Daoy (cell line): Measurements from ENCODE around the gene GRIA1. TPM values are rescaled to one million over a fixed set of nuclear protein-coding genes. Genes with fewer than 3 reads are reported as not detected.
"Not testable (repeated sequence)": the region's sequence is repeated elsewhere in the genome, so short reads cannot be mapped to it uniquely, and the experiment has no call there.

Experiments used
- DNase-seq: peaks from one replicate; pipeline ENCODE4 v3.0.0-alpha.2; 2015; ENCODE audit warnings: low read depth
- total RNA-seq: library from RNA; depleted of rRNA; stranded (reverse); fragments of >200 nt; shearing (Covaris generic); gene quantifications from 2 replicates; pipeline ENCODE4 v1.2.3, GENCODE V29; 2014

Gene GRIA1
- total RNA-seq, 1 experiment from 2014 or later: not detected

- DNase-seq: no peak
Measured at GRCh38 chr5:153719324-153719723, 228.9 kb downstream of the GRIA1 start.

- not testable (repeated sequence) for DNase-seq
Measured at GRCh38 chr5:153723022-153723610, 232.6 kb downstream of the GRIA1 start.

DNA sequence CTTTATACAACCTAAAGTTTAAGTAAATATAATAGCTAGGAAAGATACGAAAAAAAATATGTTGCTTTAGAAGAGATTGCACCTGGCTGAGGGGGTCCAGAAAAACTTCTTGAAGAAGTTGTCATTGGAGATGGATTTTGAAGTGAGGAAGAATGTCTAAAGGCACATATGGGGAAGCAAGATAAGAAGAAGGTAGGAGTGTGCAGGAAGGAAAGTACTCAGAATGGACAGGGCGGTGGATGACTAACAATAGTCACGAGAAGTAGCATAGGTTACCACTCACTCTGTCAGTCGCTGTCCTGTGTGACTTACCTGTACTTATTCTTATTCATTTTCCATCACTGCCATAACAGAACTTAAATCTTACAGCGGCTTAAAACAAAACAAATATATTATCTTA is 251.6 kb downstream of the GRIA1 start:
- DNase-seq: no peak

- DNase-seq: no peak
Measured at GRCh38 chr5:153744751-153745150, 254.3 kb downstream of the GRIA1 start.

- DNase-seq: no peak
Measured at GRCh38 chr5:153745778-153746395, 255.4 kb downstream of the GRIA1 start.

DNA sequence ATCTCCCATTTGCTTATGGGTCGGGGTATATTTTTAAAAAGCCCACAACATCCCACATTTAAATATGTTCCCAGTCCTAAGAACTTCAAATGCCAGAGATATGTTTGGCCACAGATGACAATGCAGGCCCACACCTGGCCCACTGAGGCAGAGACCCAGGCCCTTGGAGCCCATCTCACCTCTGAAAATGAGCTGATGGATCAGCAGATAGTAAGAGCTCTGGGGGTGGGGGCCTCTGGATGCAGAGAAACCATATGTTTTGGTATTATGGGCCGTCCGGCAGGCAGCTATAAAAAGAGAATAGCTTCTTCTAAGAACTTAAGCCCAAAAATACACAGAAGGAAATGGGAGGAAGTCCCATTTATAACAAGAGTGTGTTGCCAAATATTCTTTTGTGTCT is 256.0 kb downstream of the GRIA1 start:
- no peak for DNase-seq

- DNase-seq: no peak
Measured at GRCh38 chr5:153748823-153749222, 258.4 kb downstream of the GRIA1 start.

DNA sequence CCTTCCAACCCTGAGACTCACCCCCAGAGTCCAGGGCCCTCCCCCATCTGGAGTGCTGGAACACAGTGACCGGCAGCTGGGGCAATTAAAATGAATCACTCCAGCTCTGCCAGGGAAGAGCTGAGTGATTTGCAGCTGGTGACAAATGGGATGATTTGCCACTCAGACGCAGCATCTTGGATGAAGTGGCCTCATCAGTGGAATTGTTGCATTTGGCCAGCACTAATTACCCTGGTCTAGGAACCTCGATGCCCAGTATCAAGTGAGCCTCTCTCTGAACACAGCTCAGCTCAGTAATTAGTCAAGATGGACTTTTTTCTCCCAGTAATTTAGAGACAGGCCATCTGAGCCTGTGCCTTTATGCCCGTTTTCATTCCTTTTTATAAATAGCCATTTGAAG is 259.5 kb downstream of the GRIA1 start:
- no peak for DNase-seq

DNA sequence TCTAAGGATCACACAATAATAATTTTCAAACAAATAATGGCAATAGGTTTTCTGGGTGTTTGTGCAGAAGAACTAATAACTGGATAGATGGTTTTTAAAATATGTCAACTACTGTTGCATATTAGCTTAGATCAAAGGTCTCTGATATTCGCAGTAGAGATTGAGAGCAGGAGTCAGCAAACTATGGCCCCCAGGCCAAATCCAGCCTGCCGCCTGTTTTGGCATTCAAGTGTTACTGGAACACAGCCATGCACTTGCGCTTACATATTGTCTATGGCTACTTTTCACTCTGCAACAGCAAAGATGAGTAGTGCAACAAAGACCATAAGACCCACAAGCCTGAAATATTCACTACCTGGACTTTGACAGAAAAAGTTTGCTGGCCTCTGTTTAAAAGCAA is 260.8 kb downstream of the GRIA1 start:
- DNase-seq: no peak

GRCh38 chr5:153752890-153753289 is 262.4 kb downstream of the GRIA1 start:
- no peak for DNase-seq

DNA sequence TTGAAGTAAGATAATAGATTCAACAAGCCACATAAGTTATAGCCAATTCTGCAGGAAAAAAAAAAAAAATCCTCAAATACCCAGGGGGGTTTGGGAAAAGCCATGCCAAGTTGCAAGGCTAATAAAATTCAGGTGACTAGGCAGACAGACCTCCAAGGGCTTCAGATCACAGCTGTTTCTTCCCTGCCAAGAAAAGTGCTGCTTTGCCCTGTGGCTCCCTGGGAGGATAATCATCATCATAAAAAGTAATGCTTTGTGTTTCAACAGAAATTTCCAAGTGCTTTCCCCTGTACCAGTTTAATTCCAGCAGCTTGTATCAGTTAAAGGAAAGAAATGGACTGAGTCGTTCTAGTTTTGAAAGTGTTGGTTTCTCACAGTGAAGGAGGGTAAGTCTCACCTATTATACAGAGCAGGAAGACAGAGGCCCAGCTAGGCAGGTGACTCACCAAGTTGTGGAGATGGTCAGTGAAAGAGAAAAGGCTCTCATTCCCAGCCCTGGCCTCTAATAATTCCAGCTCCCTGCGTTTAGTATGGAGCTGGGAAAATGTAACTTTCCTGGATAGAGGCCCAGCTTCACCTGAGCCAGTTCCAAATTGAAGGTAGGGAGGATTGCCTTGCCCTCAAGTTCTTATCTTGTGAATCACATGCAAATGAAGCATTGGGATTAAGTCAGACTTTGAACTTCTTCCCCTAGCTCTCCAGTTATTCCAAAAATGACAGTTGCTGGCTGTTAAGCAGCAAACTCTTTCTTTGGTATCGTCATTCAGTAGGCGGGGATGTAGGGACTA is 263.4 kb downstream of the GRIA1 start:
- no peak for DNase-seq

DNA sequence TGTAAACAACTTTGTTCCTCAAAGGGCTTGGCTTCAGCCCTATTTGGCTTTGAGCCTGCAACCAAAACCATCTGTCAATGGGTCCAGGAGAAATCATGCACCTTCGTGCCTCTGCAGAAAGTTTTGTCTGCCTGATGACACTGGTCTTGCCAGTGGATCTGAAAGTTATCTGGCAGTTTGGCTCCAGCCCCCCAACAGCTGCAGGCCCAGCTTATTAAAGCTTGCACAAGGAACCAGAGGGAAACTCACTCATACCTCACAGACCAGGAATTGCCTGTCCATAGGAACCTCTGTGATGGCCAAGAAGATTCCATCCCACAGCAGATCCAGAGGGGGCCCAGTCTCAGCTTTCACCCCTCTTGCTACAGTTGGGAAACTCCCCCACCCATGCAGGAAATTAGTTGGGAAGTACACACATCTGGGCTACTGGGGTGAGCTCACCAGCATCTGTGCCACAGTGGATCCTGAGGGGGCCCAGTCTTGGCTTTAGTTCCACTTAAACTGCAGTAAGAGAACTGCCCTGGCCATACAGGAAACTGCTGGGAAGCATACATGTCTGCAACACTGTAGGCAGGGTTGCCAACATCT is 265.5 kb downstream of the GRIA1 start:
- no peak for DNase-seq

GRCh38 chr5:153756540-153756939 is 266.1 kb downstream of the GRIA1 start:
- no peak for DNase-seq

GRCh38 chr5:153765987-153766386 is 275.5 kb downstream of the GRIA1 start:
- no peak for DNase-seq

GRCh38 chr5:153767221-153768188 is 277.0 kb downstream of the GRIA1 start:
- DNase-seq: no peak

- DNase-seq: no peak
Measured at GRCh38 chr5:153770066-153770465, 279.6 kb downstream of the GRIA1 start.

DNA sequence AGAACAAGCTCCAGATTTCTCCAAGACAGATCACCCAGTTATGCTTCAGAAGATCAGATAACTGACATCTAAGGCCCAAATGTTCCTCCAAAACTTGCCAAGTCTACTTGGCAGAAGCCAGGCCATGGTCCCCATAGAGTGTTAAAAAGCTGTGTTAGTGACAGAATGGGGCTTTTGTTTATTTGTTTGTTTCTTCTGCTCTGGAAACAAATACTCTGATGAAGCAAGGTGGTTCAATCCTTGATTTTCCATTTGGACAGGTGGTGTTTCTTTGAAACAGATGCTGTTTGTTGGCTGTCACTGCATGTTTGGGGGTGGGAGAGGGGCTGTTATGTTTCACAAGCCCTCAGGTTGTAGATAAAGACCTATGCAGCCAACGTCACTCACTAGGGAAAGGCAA is 284.2 kb downstream of the GRIA1 start:
- no peak for DNase-seq

DNA sequence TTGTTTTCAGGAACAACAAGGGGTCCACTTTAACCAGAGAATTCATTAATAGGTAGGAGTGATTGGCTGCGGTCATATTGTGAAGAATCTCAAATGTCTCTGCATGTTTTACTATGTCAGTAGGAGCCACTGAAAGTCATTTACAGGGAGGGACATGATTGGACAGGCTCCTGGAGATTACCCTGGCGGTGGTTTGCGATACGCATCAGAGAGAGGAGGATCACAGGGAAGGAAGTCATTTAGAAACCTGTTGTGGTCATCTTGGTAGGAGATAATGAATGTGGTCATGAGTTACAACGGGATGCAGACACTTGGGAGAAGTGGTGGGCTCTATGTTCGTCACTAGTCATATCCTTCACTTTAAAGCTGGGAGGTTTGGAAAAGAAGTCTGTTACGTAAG is 285.5 kb downstream of the GRIA1 start:
- no peak for DNase-seq

DNA sequence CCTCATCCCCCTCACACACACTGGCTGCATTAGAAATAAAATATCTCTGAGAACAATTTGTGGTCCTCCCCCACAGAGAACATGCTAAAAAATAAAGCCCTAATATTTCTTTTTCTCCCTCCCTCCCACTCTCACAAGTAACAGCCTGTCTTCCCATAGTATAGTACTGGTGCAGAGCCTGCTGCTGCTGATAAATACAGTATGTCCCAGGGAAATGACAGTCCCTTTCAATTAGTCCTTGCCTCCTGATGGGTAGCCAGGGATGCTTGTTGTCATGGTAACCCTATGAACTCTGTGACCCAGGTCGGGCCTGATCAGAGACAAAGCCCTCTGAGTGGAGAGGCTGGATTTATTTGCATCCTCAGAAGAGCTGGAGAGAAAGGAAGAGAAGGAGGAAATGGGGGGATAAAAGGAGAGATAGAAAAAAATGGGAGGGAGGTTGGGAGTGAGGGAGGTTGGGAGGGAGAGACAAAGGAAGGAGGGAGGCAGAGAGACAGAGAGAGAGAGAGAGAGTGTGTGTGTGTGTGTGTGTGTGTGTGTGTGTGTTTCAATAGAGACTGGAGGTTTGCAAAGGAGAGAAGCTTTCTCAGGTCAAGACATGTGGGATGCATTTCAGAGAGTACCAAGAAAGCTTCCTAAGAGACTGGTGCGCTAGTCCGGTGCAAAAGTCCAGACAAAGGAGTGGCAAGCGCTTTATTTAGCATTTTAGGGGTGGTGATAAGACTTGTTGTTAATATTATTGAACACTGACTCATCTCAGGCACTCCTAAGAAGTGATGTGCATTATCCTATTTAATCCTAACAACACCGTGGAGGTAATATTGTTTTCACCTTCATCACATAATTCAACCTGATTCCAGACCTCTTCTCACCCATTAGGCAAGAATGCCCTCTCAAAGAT is 287.5 kb downstream of the GRIA1 start:
- DNase-seq: no peak

DNA sequence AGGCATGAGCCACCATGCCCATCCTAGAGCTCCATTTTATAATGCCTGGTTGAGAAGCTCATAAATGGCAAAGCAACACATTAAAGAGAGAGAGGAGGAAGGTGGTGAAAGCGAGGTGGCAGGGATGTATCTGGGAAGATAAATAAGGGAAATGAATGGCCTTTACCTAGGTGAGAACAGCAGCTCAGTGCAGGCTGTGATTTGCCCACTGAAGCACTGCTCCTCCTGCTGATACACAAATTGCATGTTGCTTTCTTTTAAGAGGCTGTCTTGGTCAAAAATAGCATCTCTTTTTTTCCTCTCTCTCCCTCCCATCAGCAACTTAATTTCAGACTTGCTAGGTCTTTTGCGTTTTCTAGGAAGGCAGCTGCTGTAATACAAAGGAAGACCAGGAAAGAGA is 289.4 kb downstream of the GRIA1 start:
- no peak for DNase-seq
